ENCODE measurements around the gene DLG1.
"Not testable (repeated sequence)": the region's sequence is repeated elsewhere in the genome, so short reads cannot be mapped to it uniquely, and the experiment has no call there.

Gene DLG1

DNA sequence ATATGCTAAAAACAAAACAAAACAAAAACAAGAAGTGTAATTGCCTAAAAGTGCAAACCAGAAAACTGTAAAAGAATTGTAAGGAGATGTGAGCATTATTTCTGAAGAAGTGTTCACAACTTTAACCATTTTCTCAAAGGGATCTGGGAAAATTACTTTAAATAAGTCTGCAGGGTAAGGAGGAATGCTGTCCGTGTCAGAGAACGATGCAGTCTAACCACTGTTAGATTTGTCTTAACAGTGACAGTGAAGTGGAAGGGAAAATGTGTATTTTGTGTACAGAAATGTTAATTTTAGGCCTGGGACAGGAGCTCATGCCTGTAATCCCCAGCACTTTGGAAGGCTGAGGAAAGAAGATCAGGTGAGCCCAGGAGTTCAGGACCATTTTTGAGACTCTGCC is 95.7 kb downstream of the DLG1 start:
- Histone ChIP-seq H3K4me3 (ENCODE audit: low read length) (no peak overlapping the region), H2AFZ (ENCODE audit: low read length) (no peak overlapping the region), H3K36me3 (replicated peaks; ENCODE audit: insufficient read depth, low read length) (no peaks in the 10 kb centered on the region), H3F3A (ENCODE audit: insufficient read depth, low read length) (no peaks in the 10 kb centered on the region; the same call in 1 of the 2 replicates), H4K20me1 (ENCODE audit: insufficient read depth, low read length) (peaks cover 36% of the 10 kb centered on the region), H3K9me3 (replicated peaks; ENCODE audit: insufficient read depth, low read length) (no peaks in the 10 kb centered on the region), H3K79me2 (ENCODE audit: low read length) (peaks cover 97% of the 10 kb centered on the region), H3K4me2 (ENCODE audit: low read depth, low read length) (no peak overlapping the region), H3K27ac (ENCODE audit: low read length) (no peak overlapping the region), H3K4me1 (ENCODE audit: low read length) (no peaks in the 10 kb centered on the region), H3K27me3 (replicated peaks; ENCODE audit: insufficient read depth, low read length) (no peaks in the 10 kb centered on the region), H3K9me2 (replicated peaks; ENCODE audit: insufficient read depth, low read length) (no peaks in the 10 kb centered on the region), H3K9ac (ENCODE audit: low read length) (no peak overlapping the region)
- no peak for DNase-seq
- no peak for TF ChIP-seq EZH2 (optimal IDR thresholded peaks at IDR 0.05; ENCODE audit: low read depth, low read length)
- TF ChIP-seq EZH2phosphoT487 (IDR thresholded peaks at IDR 0.05; ENCODE audit: low read length): no peak
- TF ChIP-seq, protein P1, sequence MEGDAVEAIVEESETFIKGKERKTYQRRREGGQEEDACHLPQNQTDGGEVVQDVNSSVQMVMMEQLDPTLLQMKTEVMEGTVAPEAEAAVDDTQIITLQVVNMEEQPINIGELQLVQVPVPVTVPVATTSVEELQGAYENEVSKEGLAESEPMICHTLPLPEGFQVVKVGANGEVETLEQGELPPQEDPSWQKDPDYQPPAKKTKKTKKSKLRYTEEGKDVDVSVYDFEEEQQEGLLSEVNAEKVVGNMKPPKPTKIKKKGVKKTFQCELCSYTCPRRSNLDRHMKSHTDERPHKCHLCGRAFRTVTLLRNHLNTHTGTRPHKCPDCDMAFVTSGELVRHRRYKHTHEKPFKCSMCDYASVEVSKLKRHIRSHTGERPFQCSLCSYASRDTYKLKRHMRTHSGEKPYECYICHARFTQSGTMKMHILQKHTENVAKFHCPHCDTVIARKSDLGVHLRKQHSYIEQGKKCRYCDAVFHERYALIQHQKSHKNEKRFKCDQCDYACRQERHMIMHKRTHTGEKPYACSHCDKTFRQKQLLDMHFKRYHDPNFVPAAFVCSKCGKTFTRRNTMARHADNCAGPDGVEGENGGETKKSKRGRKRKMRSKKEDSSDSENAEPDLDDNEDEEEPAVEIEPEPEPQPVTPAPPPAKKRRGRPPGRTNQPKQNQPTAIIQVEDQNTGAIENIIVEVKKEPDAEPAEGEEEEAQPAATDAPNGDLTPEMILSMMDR (IDR thresholded peaks at IDR 0.05; ENCODE audit: low read length): no peak

DNA sequence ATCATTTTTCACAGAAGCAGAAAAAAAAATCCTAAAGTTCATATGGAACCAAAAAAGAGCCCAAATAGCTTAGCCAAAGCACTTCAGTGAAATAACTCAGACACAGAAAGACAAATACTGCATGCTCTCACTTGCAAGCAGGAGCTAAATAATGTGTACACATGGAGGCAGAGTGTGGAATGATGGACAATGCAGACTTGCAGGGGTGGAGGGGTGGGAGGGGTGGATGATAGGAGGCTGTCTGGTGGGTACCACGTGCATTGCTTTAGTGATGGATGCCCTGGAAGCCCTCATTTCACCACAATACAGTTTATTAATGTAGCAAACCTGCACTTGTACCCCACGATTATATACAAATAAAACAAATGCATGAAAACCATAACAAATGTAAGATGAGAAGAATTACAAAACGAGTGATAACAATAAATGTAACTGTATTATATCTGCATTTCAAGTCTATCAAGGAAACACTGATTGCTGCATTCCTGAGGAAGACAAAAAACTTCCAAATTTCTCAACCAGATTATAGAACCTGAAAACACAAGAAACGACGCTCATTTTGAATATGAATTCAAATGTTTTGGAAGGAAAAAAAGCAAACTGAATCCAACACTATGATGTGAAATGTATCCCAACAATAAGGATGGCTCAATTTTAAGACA is 96.5 kb downstream of the DLG1 start:
- Histone ChIP-seq H3K4me2 (ENCODE audit: low read depth, low read length) (no peak overlapping the region), H3K27me3 (replicated peaks; ENCODE audit: insufficient read depth, low read length) (no peaks in the 10 kb centered on the region), H3K4me3 (ENCODE audit: low read length) (no peak overlapping the region), H3K27ac (ENCODE audit: low read length) (no peak overlapping the region), H4K20me1 (ENCODE audit: insufficient read depth, low read length) (peaks cover 38% of the 10 kb centered on the region), H3K4me1 (ENCODE audit: low read length) (no peaks in the 10 kb centered on the region), H3F3A (ENCODE audit: insufficient read depth, low read length) (peaks cover 1% of the 10 kb centered on the region; the same call in 1 of the 2 replicates), H3K79me2 (ENCODE audit: low read length) (peaks cover 97% of the 10 kb centered on the region), H3K9me2 (replicated peaks; ENCODE audit: insufficient read depth, low read length) (no peaks in the 10 kb centered on the region), H2AFZ (ENCODE audit: low read length) (no peak overlapping the region), H3K9ac (ENCODE audit: low read length) (no peak overlapping the region), H3K9me3 (replicated peaks; ENCODE audit: insufficient read depth, low read length) (no peaks in the 10 kb centered on the region), H3K36me3 (replicated peaks; ENCODE audit: insufficient read depth, low read length) (no peaks in the 10 kb centered on the region)
- DNase-seq: no peak
- TF ChIP-seq EZH2phosphoT487 (IDR thresholded peaks at IDR 0.05; ENCODE audit: low read length) (no peak), EZH2 (optimal IDR thresholded peaks at IDR 0.05; ENCODE audit: low read depth, low read length) (no peak)
- TF ChIP-seq, protein P1 (IDR thresholded peaks at IDR 0.05; ENCODE audit: low read length): no peak

DNA sequence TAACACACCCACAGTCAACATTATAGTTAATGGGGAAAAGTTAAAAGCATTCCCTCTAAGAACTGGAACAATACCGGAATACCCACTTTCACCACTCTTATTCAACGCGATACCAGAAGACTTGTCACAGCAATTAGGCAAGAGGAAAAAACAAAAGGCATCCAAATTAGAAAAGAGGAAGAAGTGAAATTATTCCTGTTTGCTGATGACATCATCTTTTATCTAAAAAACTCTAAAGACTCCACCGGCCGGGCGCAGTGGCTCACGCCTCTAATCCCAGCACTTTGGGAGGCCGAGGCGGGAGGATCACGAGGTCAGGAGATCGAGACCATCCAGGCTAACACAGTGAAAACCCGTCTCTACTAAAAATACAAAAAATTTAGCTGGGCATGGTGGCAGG is 97.6 kb downstream of the DLG1 start:
- H3K4me3 ChIP-seq (ENCODE audit: low read length); H3K9ac ChIP-seq (ENCODE audit: low read length); H3K9me3 ChIP-seq (replicated peaks; ENCODE audit: insufficient read depth, low read length); DNase-seq; H2AFZ ChIP-seq (ENCODE audit: low read length); H3K27me3 ChIP-seq (replicated peaks; ENCODE audit: insufficient read depth, low read length); H3K4me2 ChIP-seq (ENCODE audit: low read depth, low read length); H3K36me3 ChIP-seq (replicated peaks; ENCODE audit: insufficient read depth, low read length); H3K27ac ChIP-seq (ENCODE audit: low read length); H3K9me2 ChIP-seq (replicated peaks; ENCODE audit: insufficient read depth, low read length); H3K4me1 ChIP-seq (ENCODE audit: low read length); H3F3A ChIP-seq (ENCODE audit: insufficient read depth, low read length): not testable (repeated sequence)
- Histone ChIP-seq H4K20me1 (ENCODE audit: insufficient read depth, low read length) (peaks cover 37% of the 10 kb centered on the region), H3K79me2 (ENCODE audit: low read length) (peaks cover 96% of the 10 kb centered on the region)

DNA sequence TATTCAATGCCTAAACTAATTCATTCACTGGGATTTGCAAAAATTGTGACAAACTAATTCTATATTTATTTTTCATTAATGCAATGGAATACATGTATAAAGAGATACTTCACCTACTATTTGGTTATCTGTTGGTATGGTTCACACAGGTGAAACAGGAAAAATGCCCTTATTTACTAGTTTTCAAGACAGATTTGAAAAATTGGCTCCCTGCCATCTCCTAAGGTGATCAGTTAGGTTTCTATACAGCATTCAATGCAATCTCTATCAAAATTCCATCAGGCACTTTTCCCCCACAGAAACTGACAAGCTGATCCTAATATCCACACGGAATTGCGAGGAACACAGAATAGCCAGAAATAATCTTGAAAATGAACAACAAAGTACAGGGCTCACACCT is 101.1 kb downstream of the DLG1 start:
- peaks cover 4% of the 10 kb centered on the region; the same call in 1 of the 2 replicates for H3F3A ChIP-seq (ENCODE audit: insufficient read depth, low read length)
- H3K27ac ChIP-seq (ENCODE audit: low read length): no peak overlapping the region
- peaks cover 16% of the 10 kb centered on the region; the same call in 1 of the 2 replicates for H4K20me1 ChIP-seq (ENCODE audit: insufficient read depth, low read length)
- H3K36me3 ChIP-seq (replicated peaks; ENCODE audit: insufficient read depth, low read length): no peaks in the 10 kb centered on the region
- peaks cover 75% of the 10 kb centered on the region for H3K79me2 ChIP-seq (ENCODE audit: low read length)
- H3K9me2 ChIP-seq (replicated peaks; ENCODE audit: insufficient read depth, low read length): no peaks in the 10 kb centered on the region
- H3K9me3 ChIP-seq (replicated peaks; ENCODE audit: insufficient read depth, low read length): no peaks in the 10 kb centered on the region
- H3K4me3 ChIP-seq (ENCODE audit: low read length): no peak overlapping the region
- H3K9ac ChIP-seq (ENCODE audit: low read length): no peak overlapping the region
- H3K27me3 ChIP-seq (replicated peaks; ENCODE audit: insufficient read depth, low read length): no peaks in the 10 kb centered on the region
- no peaks in the 10 kb centered on the region for H3K4me1 ChIP-seq (ENCODE audit: low read length)
- no peak overlapping the region for H2AFZ ChIP-seq (ENCODE audit: low read length)
- TF ChIP-seq EZH2 (optimal IDR thresholded peaks at IDR 0.05; ENCODE audit: low read depth, low read length) (no peak), EZH2phosphoT487 (IDR thresholded peaks at IDR 0.05; ENCODE audit: low read length) (no peak)
- TF ChIP-seq, protein P1 (IDR thresholded peaks at IDR 0.05; ENCODE audit: low read length): no peak
- no peak overlapping the region for H3K4me2 ChIP-seq (ENCODE audit: low read depth, low read length)
- DNase-seq: no peak

Measured in MM.1S (cell line).